HUES6 (cell line): ENCODE data around the gene GABRB3.
A peak's percentile ranks its signal among the peaks of the same experiment; 100 is the strongest.

Source experiments
- H3K27ac ChIP-seq: 2 replicates; pipeline ENCODE4 v1.7.0; 2013; ENCODE audit warnings: low read depth, mild to moderate bottlenecking, low read length, inconsistent platforms
- H3K27me3 ChIP-seq: 2 replicates; pipeline ENCODE4 v1.6.1; 2013; ENCODE audit warnings: low read length; ENCODE audit not compliant: control insufficient read depth, insufficient read depth
- H3K36me3 ChIP-seq: 2 replicates; pipeline ENCODE4 v1.6.1; 2013; ENCODE audit warnings: low read length; ENCODE audit not compliant: control insufficient read depth, insufficient read depth
- H3K4me1 ChIP-seq: 2 replicates; pipeline ENCODE4 v1.6.1; 2013; ENCODE audit warnings: low read length; ENCODE audit not compliant: control insufficient read depth, insufficient read depth
- H3K4me3 ChIP-seq: 2 replicates; pipeline ENCODE4 v1.5.1; 2013; ENCODE audit warnings: low read depth, low read length
- H3K9ac ChIP-seq: one replicate; pipeline ENCODE4 v1.6.1; 2013; ENCODE audit warnings: mild to moderate bottlenecking, low read length
- H3K9me3 ChIP-seq: 2 replicates; pipeline ENCODE4 v1.6.1; 2013; ENCODE audit warnings: low read depth, low read length; ENCODE audit not compliant: control insufficient read depth, insufficient read depth

The GABRB3 gene

GRCh38 chr15:26651909-26652308, 121.0 kb downstream of the GABRB3 start:
- Histone ChIP-seq H3K27me3 (no peaks in the 10 kb centered on the region), H3K9me3 (peaks cover 2% of the 10 kb centered on the region), H3K4me3 (peak overlapping the region; percentile 38), H3K36me3 (no peaks in the 10 kb centered on the region), H3K9ac (no peak overlapping the region), H3K4me1 (peaks cover 18% of the 10 kb centered on the region), H3K27ac (0 out of 2 replicates have a peak overlapping the region, but pooled peaks have one; percentile 67)

- no peaks in the 10 kb centered on the region for H3K27me3 ChIP-seq
- H3K27ac ChIP-seq, result no peak overlapping the region
- H3K9ac ChIP-seq, result no peak overlapping the region
- H3K4me1 ChIP-seq, result peaks cover 18% of the 10 kb centered on the region
- no peak overlapping the region for H3K4me3 ChIP-seq
- H3K9me3 ChIP-seq, result peaks cover 4% of the 10 kb centered on the region
- no peaks in the 10 kb centered on the region for H3K36me3 ChIP-seq
These were observed 124.2 kb downstream of the GABRB3 start for GRCh38 chr15:26648676-26649075.

GRCh38 chr15:26644948-26645347, 127.9 kb downstream of the GABRB3 start:
- H3K27ac ChIP-seq, result no peak overlapping the region
- H3K36me3 ChIP-seq, result no peaks in the 10 kb centered on the region
- peaks cover 10% of the 10 kb centered on the region for H3K4me1 ChIP-seq
- no peak overlapping the region for H3K9ac ChIP-seq
- no peaks in the 10 kb centered on the region for H3K27me3 ChIP-seq
- no peak overlapping the region for H3K4me3 ChIP-seq
- peaks cover 2% of the 10 kb centered on the region for H3K9me3 ChIP-seq

- H3K27me3 ChIP-seq, result no peaks in the 10 kb centered on the region
- peaks cover 2% of the 10 kb centered on the region; the same call in 1 of the 2 replicates for H3K9me3 ChIP-seq
- peaks cover 24% of the 10 kb centered on the region for H3K4me1 ChIP-seq
- no peaks in the 10 kb centered on the region for H3K36me3 ChIP-seq
- no peak overlapping the region for H3K4me3 ChIP-seq
- H3K27ac ChIP-seq, result no peak overlapping the region
- no peak overlapping the region for H3K9ac ChIP-seq
These were observed 131.7 kb downstream of the GABRB3 start for GRCh38 chr15:26641144-26641543.

- no peak overlapping the region for H3K27ac ChIP-seq
- H3K36me3 ChIP-seq, result no peaks in the 10 kb centered on the region
- no peak overlapping the region for H3K4me3 ChIP-seq
- no peaks in the 10 kb centered on the region for H3K27me3 ChIP-seq
- peaks cover 24% of the 10 kb centered on the region for H3K4me1 ChIP-seq
- no peak overlapping the region for H3K9ac ChIP-seq
- H3K9me3 ChIP-seq, result no peaks in the 10 kb centered on the region
These were observed 132.3 kb downstream of the GABRB3 start for GRCh38 chr15:26640601-26641000.

- H3K27me3 ChIP-seq, result no peaks in the 10 kb centered on the region
These were observed 132.9 kb downstream of the GABRB3 start for GRCh38 chr15:26639966-26640365.

GRCh38 chr15:26635614-26636013, 137.3 kb downstream of the GABRB3 start:
- Histone ChIP-seq H3K4me3 (no peak overlapping the region), H3K9ac (no peak overlapping the region), H3K27me3 (no peaks in the 10 kb centered on the region), H3K36me3 (no peaks in the 10 kb centered on the region), H3K4me1 (peaks cover 54% of the 10 kb centered on the region), H3K27ac (no peak overlapping the region), H3K9me3 (no peaks in the 10 kb centered on the region)

More at GRCh38 chr15:26639966-26640365, 132.9 kb downstream of the GABRB3 start:
- Histone ChIP-seq H3K9ac (no peak overlapping the region), H3K9me3 (no peaks in the 10 kb centered on the region), H3K4me3 (no peak overlapping the region), H3K27ac (no peak overlapping the region), H3K4me1 (peaks cover 24% of the 10 kb centered on the region), H3K36me3 (no peaks in the 10 kb centered on the region)

- H3K27me3 ChIP-seq, result no peaks in the 10 kb centered on the region
- no peak overlapping the region for H3K4me3 ChIP-seq
- H3K27ac ChIP-seq, result no peak overlapping the region
- H3K4me1 ChIP-seq, result peaks cover 54% of the 10 kb centered on the region
- H3K36me3 ChIP-seq, result no peaks in the 10 kb centered on the region
- no peaks in the 10 kb centered on the region for H3K9me3 ChIP-seq
- H3K9ac ChIP-seq, result no peak overlapping the region
These were observed 137.8 kb downstream of the GABRB3 start for GRCh38 chr15:26635105-26635504.

GRCh38 chr15:26634319-26634718, 138.5 kb downstream of the GABRB3 start:
- Histone ChIP-seq H3K9ac (no peak overlapping the region), H3K36me3 (no peaks in the 10 kb centered on the region), H3K9me3 (no peaks in the 10 kb centered on the region), H3K4me3 (no peak overlapping the region), H3K27me3 (no peaks in the 10 kb centered on the region), H3K27ac (peak overlapping the region; percentile 12; the same call in 1 of the 2 replicates), H3K4me1 (peaks cover 54% of the 10 kb centered on the region)

- Histone ChIP-seq H3K4me1 (peaks cover 51% of the 10 kb centered on the region), H3K27me3 (no peaks in the 10 kb centered on the region), H3K9ac (no peak overlapping the region), H3K36me3 (no peaks in the 10 kb centered on the region; the same call in 1 of the 2 replicates), H3K4me3 (no peak overlapping the region), H3K9me3 (peaks cover 8% of the 10 kb centered on the region; the same call in 1 of the 2 replicates), H3K27ac (no peak overlapping the region)
These were observed 140.4 kb downstream of the GABRB3 start for GRCh38 chr15:26632500-26632899.

GRCh38 chr15:26631894-26632293, 141.0 kb downstream of the GABRB3 start:
- Histone ChIP-seq H3K27me3 (no peaks in the 10 kb centered on the region), H3K9ac (no peak overlapping the region), H3K27ac (no peak overlapping the region), H3K9me3 (peaks cover 11% of the 10 kb centered on the region; the same call in 1 of the 2 replicates), H3K36me3 (no peaks in the 10 kb centered on the region; the same call in 1 of the 2 replicates), H3K4me1 (peaks cover 51% of the 10 kb centered on the region), H3K4me3 (no peak overlapping the region)
